ENCODE measurements around the gene TXK.

Gene TXK

DNA sequence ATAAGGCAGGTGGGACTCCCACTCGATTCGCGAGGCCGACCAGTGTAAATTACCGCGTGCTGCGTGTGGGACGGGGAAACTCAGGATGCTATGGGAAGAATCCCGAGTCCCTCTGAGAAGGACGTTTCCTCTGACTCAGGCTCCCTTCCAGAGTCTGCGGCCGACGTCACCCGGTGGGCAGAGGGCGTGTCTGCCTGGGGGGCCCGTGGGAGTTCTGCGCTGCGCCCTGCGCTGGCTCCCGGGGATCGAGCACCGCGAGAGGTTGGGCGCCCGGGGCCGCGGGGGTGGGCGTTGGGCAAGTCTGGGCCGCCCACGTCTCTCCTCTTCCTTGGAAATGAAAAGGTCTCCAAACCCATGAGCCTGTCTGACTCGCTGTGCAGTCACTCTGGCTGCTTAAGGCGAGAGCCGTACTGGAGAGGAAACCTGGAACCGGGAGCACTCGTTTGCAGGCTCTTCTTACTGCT, 116.9 kb downstream of the TXK start:
- peak overlapping the region; percentile 93 for H3K4me3 ChIP-seq (ENCODE audit: low read length)
- no peak for TF ChIP-seq CTCF (conservative IDR thresholded peaks at IDR 0.05; ENCODE audit: low read depth, low read length)
- DNase-seq (ENCODE audit: low read depth) = no peak
